HG02938 (cell line): ENCODE results near the gene ZNF398.
"Not testable (repeated sequence)": the region's sequence is repeated elsewhere in the genome, so short reads cannot be mapped to it uniquely, and the experiment has no call there.

Experiments used
- ATAC-seq: cut with Tn5 transposase; IDR thresholded peaks from one replicate; pipeline ENCODE4 v1.9.1; 2021; ENCODE audit warnings: mild to moderate bottlenecking, moderate library complexity; ENCODE audit not compliant: unreplicated experiment

The ZNF398 gene

DNA sequence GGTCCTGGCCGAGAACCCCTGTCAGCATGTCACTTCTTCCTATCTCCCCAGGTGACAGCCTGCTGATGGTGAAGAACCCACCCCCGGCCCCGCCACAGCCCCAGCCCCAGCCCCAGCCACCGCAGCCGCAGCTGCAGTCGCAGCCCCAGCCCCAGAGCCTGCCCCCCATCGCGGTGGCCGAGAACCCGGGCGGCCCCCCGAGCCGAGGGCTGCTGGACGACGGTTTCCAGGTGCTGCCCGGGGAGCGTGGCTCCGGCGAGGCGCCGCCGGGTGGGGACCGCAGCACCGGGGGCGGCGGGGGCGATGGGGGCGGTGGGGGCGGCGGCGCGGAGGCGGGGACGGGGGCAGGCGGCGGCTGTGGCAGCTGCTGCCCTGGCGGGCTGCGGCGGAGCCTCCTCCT is 76.5 kb downstream of the ZNF398 start:
- ATAC-seq: no peak

DNA sequence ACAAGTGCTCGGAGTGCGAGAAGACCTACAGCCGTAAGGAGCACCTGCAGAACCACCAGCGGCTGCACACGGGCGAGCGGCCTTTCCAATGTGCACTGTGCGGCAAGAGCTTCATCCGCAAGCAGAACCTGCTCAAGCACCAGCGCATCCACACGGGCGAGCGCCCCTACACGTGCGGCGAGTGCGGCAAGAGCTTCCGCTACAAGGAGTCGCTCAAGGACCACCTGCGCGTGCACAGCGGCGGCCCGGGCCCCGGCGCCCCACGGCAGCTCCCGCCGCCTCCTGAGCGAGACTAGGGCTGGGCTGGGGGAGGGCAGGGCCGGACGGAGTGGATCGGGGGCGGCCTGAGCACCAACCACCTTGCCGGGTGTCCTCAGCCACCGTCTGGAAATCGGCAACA is 77.1 kb downstream of the ZNF398 start:
- no peak for ATAC-seq

GRCh38 chr7:149225106-149225505 is 77.9 kb downstream of the ZNF398 start:
- no peak for ATAC-seq

- ATAC-seq: no peak
Observed at GRCh38 chr7:149225656-149226055, 78.4 kb downstream of the ZNF398 start.

- not testable (repeated sequence) for ATAC-seq
Observed at GRCh38 chr7:149226366-149226765, 79.1 kb downstream of the ZNF398 start.

- no peak for ATAC-seq
Observed at GRCh38 chr7:149226840-149227494, 79.7 kb downstream of the ZNF398 start.

DNA sequence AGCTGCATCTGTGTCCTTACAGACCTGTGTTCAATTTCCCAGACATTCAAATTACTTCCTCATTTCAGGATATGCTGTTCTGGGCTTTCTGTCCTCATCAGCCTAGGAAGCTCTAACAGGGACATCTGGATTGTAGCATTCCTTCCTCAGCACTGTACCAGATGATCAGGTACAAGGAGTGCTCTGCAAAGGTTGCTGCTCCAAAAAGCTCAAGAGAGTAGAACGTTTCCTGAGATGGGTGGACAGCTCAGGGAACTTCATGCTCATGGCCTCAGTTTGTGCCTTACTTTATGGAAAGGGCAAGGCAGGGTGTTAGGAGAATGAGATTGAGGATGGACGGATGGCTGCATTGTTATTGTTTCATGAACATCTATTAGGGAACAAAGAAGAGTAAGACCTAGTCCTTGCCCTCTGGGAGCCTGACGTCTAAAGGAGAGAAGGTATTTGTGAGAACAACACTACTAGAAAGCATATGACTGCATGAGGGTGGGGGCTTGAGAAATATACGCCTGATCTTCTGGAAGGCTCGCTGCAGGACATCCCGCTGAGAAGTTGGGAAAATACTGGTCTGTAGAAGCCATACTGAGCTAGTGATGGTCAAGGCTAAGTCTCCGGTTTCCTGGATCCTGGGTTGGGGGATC is 81.7 kb downstream of the ZNF398 start:
- ATAC-seq: no peak

- no peak for ATAC-seq
Observed at GRCh38 chr7:149229526-149229925, 82.3 kb downstream of the ZNF398 start.

DNA sequence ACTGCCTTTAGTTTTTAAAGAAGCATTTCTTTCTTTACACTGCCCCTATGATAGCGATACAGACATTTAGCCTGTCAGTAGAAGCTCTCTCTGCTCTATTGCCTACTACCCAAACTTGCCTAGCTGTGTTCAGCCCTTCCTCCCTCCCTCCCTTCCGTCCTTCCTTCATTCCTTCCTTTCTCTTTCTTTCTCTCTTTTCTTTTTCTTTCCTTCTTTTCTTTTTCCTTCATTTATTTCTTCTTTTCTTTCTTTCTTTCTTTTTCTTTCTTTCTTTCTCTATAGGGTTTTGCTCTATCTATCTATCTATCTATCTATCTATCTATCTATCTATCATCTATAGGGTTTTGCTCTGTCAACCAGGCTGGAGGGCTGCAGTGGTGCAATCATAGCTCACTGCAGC is 85.1 kb downstream of the ZNF398 start:
- ATAC-seq: no peak
